HCT116 (cell line): ENCODE measurements around the gene SNTG2. TPM values are rescaled to one million over a fixed set of nuclear protein-coding genes. Genes with fewer than 3 reads are reported as not detected.

Source experiments
- ATAC-seq: fragments of 200-7000 bp; cut with Tn5 transposase; 2 replicates; pipeline ENCODE4 v1.9.1; 2020; ENCODE audit warnings: mild to moderate bottlenecking, moderate library complexity
- BruUV-seq: library from RNA; stranded (reverse); fragments of 400-500 nt; replicated peaks from 2 replicates; lab custom pipeline; 2021; lab: Mats Ljungman, UMichigan
- CTCF ChIA-PET: fragments of 300-600 bp; sonication (Branson Sonifier 250); formaldehyde crosslinking; loops from one replicate; lab custom pipeline; 2021; ENCODE audit warnings: antibody characterized with exemption; lab: Charles Lee
- POLR2A ChIA-PET: fragments of 300-600, 350-600 bp; sonication (Branson Sonifier 250); formaldehyde crosslinking; loops from one replicate; lab custom pipeline; 2021; ENCODE audit warnings: antibody characterized with exemption; lab: Charles Lee
- RAD21 ChIA-PET, 2 experiments: fragments of 300-600 bp; sonication (Branson Sonifier 250); formaldehyde crosslinking; loops; one replicate each; lab custom pipeline; 2023; ENCODE audit warnings: low total read pairs in 2 of 2; ENCODE audit not compliant: uncharacterized antibody in 2 of 2, unreplicated experiment in 2 of 2, low non-redundant PET in 1 of 2; lab: Charles Lee
- DNase-seq: peaks from one replicate; pipeline ENCODE4 v3.0.0-alpha.2; 2010; ENCODE audit warnings: low read depth, low spot score
- H2AFZ ChIP-seq: fragments of 200-600 bp; shearing (Covaris generic), sonication (generic); 2 replicates; pipeline ENCODE4 v1.6.1; 2017; ENCODE audit warnings: low read depth, mixed run types, mixed read lengths, antibody characterized with exemption, low read length; ENCODE audit not compliant: poor library complexity, severe bottlenecking
- H3K27ac ChIP-seq: 2 replicates; pipeline ENCODE4 v1.5.1; 2012; ENCODE audit warnings: low read depth, low read length
- H3K27me3 ChIP-seq: fragments of 200-600 bp; sonication (generic); 2 replicates; pipeline ENCODE4 v1.6.1; 2016; ENCODE audit warnings: mixed run types, low read length, mixed read lengths; ENCODE audit not compliant: insufficient read depth
- H3K36me3 ChIP-seq, 2 experiments: fragments of 200-500 bp in 1 of 2; fragments of 200-600 bp in 1 of 2; sonication (Bioruptor generic) in 1 of 2; sonication (generic) in 1 of 2; 2 replicates each; pipeline versions ENCODE4 v1.5.1 to v1.6.1; 2014 to 2016; ENCODE audit warnings: low read length in 2 of 2, inconsistent platforms in 1 of 2, mixed read lengths in 1 of 2, mixed run types in 1 of 2; ENCODE audit not compliant: insufficient read depth in 2 of 2, control insufficient read depth in 1 of 2
- H3K4me1 ChIP-seq, 2 experiments: fragments of 200-600 bp in 1 of 2; sonication (generic) in 1 of 2; 2 replicates each; pipeline versions ENCODE4 v1.5.1 to v1.6.1; 2012 to 2017; ENCODE audit warnings: low read length in 2 of 2, inconsistent platforms in 1 of 2, mild to moderate bottlenecking in 1 of 2, mixed read lengths in 1 of 2, mixed run types in 1 of 2, moderate library complexity in 1 of 2; ENCODE audit not compliant: insufficient read depth in 2 of 2, control insufficient read depth in 1 of 2
- H3K4me2 ChIP-seq: fragments of 200-600 bp; sonication (generic); 2 replicates; pipeline ENCODE4 v1.6.1; 2017; ENCODE audit warnings: mixed run types, low read length, mixed read lengths
- H3K4me3 ChIP-seq, 2 experiments: fragments of 200-600 bp in 1 of 2; sonication (generic) in 1 of 2; replicated peaks in 1 of 2; 2 replicates each; pipeline ENCODE4 v1.5.1; 2011 to 2016; ENCODE audit warnings: low read length in 2 of 2, control low read depth in 1 of 2, low read depth in 1 of 2, mild to moderate bottlenecking in 1 of 2, mixed read lengths in 1 of 2, mixed run types in 1 of 2
- H3K79me2 ChIP-seq: fragments of 200-600 bp; sonication (generic); 2 replicates; pipeline ENCODE4 v1.6.1; 2017; ENCODE audit warnings: mild to moderate bottlenecking, mixed run types, low read length, moderate library complexity, mixed read lengths; ENCODE audit not compliant: insufficient read depth
- H3K9ac ChIP-seq: fragments of 200-600 bp; sonication (generic); 2 replicates; pipeline ENCODE4 v1.6.1; 2016; ENCODE audit warnings: low read length, mixed read lengths
- H3K9me2 ChIP-seq: fragments of 200-600 bp; sonication (generic), shearing (Covaris generic); 2 replicates; pipeline ENCODE4 v1.6.1; 2017; ENCODE audit warnings: mixed run types, mild to moderate bottlenecking, moderate library complexity; ENCODE audit not compliant: insufficient read depth
- H3K9me3 ChIP-seq, 2 experiments: fragments of 200-500 bp in 1 of 2; fragments of 200-600 bp in 1 of 2; sonication (Bioruptor generic) in 1 of 2; sonication (generic) in 1 of 2; 2 replicates each; pipeline ENCODE4 v1.6.1; 2014 to 2017; ENCODE audit warnings: low read length in 2 of 2, mixed read lengths in 2 of 2, inconsistent platforms in 1 of 2, low read depth in 1 of 2, mild to moderate bottlenecking in 1 of 2, mixed run types in 1 of 2, moderate library complexity in 1 of 2; ENCODE audit not compliant: control insufficient read depth in 1 of 2, insufficient read depth in 1 of 2
- H4K20me1 ChIP-seq: fragments of 200-600 bp; sonication (generic), shearing (Covaris generic); 2 replicates; pipeline ENCODE4 v1.6.1; 2017; ENCODE audit warnings: mixed run types, mild to moderate bottlenecking, moderate library complexity; ENCODE audit not compliant: insufficient read depth
- ATF3 ChIP-seq: IDR thresholded peaks from 2 replicates; pipeline ENCODE4 v1.6.1; 2012
- CEBPB ChIP-seq: IDR thresholded peaks from 2 replicates; pipeline ENCODE4 v1.6.1; 2012; ENCODE audit warnings: low read depth
- EZH2 ChIP-seq: fragments of 200-600 bp; sonication (generic); IDR thresholded peaks from 2 replicates; pipeline ENCODE4 v1.6.1; 2017; ENCODE audit warnings: antibody characterized with exemption, mixed run types
- EZH2phosphoT487 ChIP-seq: fragments of 200-600 bp; IDR thresholded peaks from 2 replicates; pipeline ENCODE4 v1.6.1; 2018; ENCODE audit warnings: antibody characterized with exemption, borderline replicate concordance
- FOSL1 ChIP-seq: IDR thresholded peaks from 2 replicates; pipeline ENCODE4 v1.6.1; 2012; ENCODE audit warnings: low read depth
- JUND ChIP-seq: IDR thresholded peaks from 2 replicates; pipeline ENCODE4 v1.6.1; 2012
- REST ChIP-seq: IDR thresholded peaks from 2 replicates; pipeline ENCODE4 v1.6.1; 2012; ENCODE audit warnings: low read depth
- SIN3A ChIP-seq: IDR thresholded peaks from 2 replicates; pipeline ENCODE4 v1.6.1; 2012; ENCODE audit warnings: low read depth
- SRF ChIP-seq: IDR thresholded peaks from 2 replicates; pipeline ENCODE4 v1.6.1; 2012; ENCODE audit warnings: low read depth
- ZFX ChIP-seq: fragments of 450-650 bp; IDR thresholded peaks from 2 replicates; pipeline ENCODE4 v1.6.1; 2017
- intact Hi-C: fragments of 100-400 bp; cut with micrococcal nuclease; formaldehyde crosslinking; loops from 2 replicates; pipeline ENCODE4 v1.10.0; 2022
- total RNA-seq: library from RNA; stranded (reverse); gene quantifications from one replicate; pipeline ENCODE4 v1.2.1, GENCODE V29; 2021; ENCODE audit not compliant: unreplicated experiment

The SNTG2 gene
- total RNA-seq, 1 experiment from 2014 or later, result not detected

GRCh38 chr2:1170711-1171110 is 220.1 kb downstream of the SNTG2 start:
- no peak overlapping the region for H3K27ac ChIP-seq
- H3K4me2 ChIP-seq, result no peak overlapping the region
- DNase-seq (no peak), ATAC-seq (no peak)
- H3K9ac ChIP-seq, result no peak overlapping the region
- H2AFZ ChIP-seq, result no peak overlapping the region
- H3K9me2 ChIP-seq, result no peaks in the 10 kb centered on the region
- TF ChIP-seq ZFX (no peak), SRF (no peak), ATF3 (no peak), JUND (no peak), EZH2phosphoT487 (no peak), CEBPB (no peak), REST (no peak), FOSL1 (no peak), EZH2 (no peak), SIN3A (no peak)
- H3K79me2 ChIP-seq, result no peaks in the 10 kb centered on the region
- ChIA-PET POLR2A (no interaction called here), RAD21 (no interaction called here), CTCF (no interaction called here)
- intact Hi-C loops, result no loop called here
- H3K36me3 ChIP-seq, result no peaks in the 10 kb centered on the region
- H3K4me3 ChIP-seq, result no peak overlapping the region
- H3K27me3 ChIP-seq, result peaks cover 4% of the 10 kb centered on the region; the same call in 1 of the 2 replicates
- BruUV-seq, result no TSS peak
- H3K4me1 ChIP-seq, result no peaks in the 10 kb centered on the region
- no peaks in the 10 kb centered on the region for H4K20me1 ChIP-seq
- H3K9me3 ChIP-seq, result no peaks in the 10 kb centered on the region
